ENCODE measurements around the gene GMPPB.

GRCh38 chr3:49723296-49723627, 489 bp downstream of the GMPPB start:
- TF ChIP-seq POLR2AphosphoS5 (IDR thresholded peaks at IDR 0.05; ENCODE audit: borderline replicate concordance, low read depth, low read length) (no peak), EZH2 (IDR thresholded peaks at IDR 0.05) (no peak), FOXP2 (optimal IDR thresholded peaks at IDR 0.05; ENCODE audit: control extremely low read depth, extremely low read length, insufficient read depth) (no peak)

All from SK-N-MC (cell line).